Right renal cortex interstitium (tissue), 3 donors: ENCODE results near the gene GSE1. TPM values are rescaled to one million over a fixed set of nuclear protein-coding genes. Genes with fewer than 3 reads are reported as not detected.

Experiments
- DNase-seq, 3 donors: peaks; one replicate each; pipeline ENCODE4 v3.0.0-alpha.2; 2013; ENCODE audit warnings: low read depth in 3 of 3, low spot score in 2 of 3
- polyA plus RNA-seq, 3 donors: library from polyadenylated mRNA; unstranded; fragments of 120-200 nt; gene quantifications; one replicate each; pipeline ENCODE4 v1.2.1, GENCODE V29; 2013; ENCODE audit not compliant: insufficient read length in 3 of 3

GSE1 gene
- polyA plus RNA-seq, 3 donors = 53.6 to 58.6 (median 56.9) TPM

- DNase-seq = no peak
These were observed 15.5 kb downstream of the GSE1 start for GRCh38 chr16:85628645-85629044.

- DNase-seq = no peak
These were observed 16.2 kb downstream of the GSE1 start for GRCh38 chr16:85629326-85629725.

GRCh38 chr16:85629853-85630252 lies 16.7 kb downstream of the GSE1 start:
- no peak for DNase-seq

GRCh38 chr16:85631230-85631629 lies 18.1 kb downstream of the GSE1 start:
- DNase-seq = no peak

- no peak for DNase-seq
These were observed 18.8 kb downstream of the GSE1 start for GRCh38 chr16:85631802-85632393.

- no peak for DNase-seq
These were observed 19.8 kb downstream of the GSE1 start for GRCh38 chr16:85632709-85633437.

GRCh38 chr16:85633438-85633743 lies 20.3 kb downstream of the GSE1 start:
- DNase-seq = no peak

GRCh38 chr16:85633888-85634287 lies 20.8 kb downstream of the GSE1 start:
- no peak for DNase-seq

GRCh38 chr16:85634747-85635544 lies 21.8 kb downstream of the GSE1 start:
- no peak for DNase-seq

GRCh38 chr16:85635545-85636140 lies 22.5 kb downstream of the GSE1 start:
- DNase-seq = no peak

GRCh38 chr16:85636234-85636812 lies 23.2 kb downstream of the GSE1 start:
- no peak for DNase-seq

- DNase-seq = no peak
These were observed 24.1 kb downstream of the GSE1 start for GRCh38 chr16:85637061-85637807.

GRCh38 chr16:85637808-85638647 lies 24.9 kb downstream of the GSE1 start:
- no peak for DNase-seq

GRCh38 chr16:85638695-85639409 lies 25.7 kb downstream of the GSE1 start:
- no peak for DNase-seq

GRCh38 chr16:85639529-85640253 lies 26.6 kb downstream of the GSE1 start:
- no peak for DNase-seq

GRCh38 chr16:85640254-85640558 lies 27.1 kb downstream of the GSE1 start:
- DNase-seq = no peak

GRCh38 chr16:85640585-85640984 lies 27.5 kb downstream of the GSE1 start:
- DNase-seq = no peak

- DNase-seq = no peak
These were observed 28.2 kb downstream of the GSE1 start for GRCh38 chr16:85641305-85641704.
